HG03108 (cell line): Measurements from ENCODE around the gene TMEM238L.

Experiments
- ATAC-seq: cut with Tn5 transposase; IDR thresholded peaks from one replicate; pipeline ENCODE4 v1.9.1; 2021; ENCODE audit warnings: moderate library complexity; ENCODE audit not compliant: unreplicated experiment

Gene TMEM238L

GRCh38 chr17:10805911-10806310 lies 2.0 kb upstream of the TMEM238L start:
- no peak for ATAC-seq

GRCh38 chr17:10804546-10804945 lies 647 bp upstream of the TMEM238L start:
- ATAC-seq = no peak

GRCh38 chr17:10803350-10803749 lies 549 bp downstream of the TMEM238L start:
- no peak for ATAC-seq

GRCh38 chr17:10802496-10803284 lies 1.2 kb downstream of the TMEM238L start:
- ATAC-seq = no peak

- no peak for ATAC-seq
Measured at GRCh38 chr17:10799407-10799806, 4.5 kb downstream of the TMEM238L start.

GRCh38 chr17:10798910-10799309 lies 5.0 kb downstream of the TMEM238L start:
- no peak for ATAC-seq

- no peak for ATAC-seq
Measured at GRCh38 chr17:10798332-10798749, 5.6 kb downstream of the TMEM238L start.

GRCh38 chr17:10797476-10798328 lies 6.2 kb downstream of the TMEM238L start:
- no peak for ATAC-seq

GRCh38 chr17:10793816-10794215 lies 10.1 kb downstream of the TMEM238L start:
- ATAC-seq = no peak

GRCh38 chr17:10793256-10793655 lies 10.6 kb downstream of the TMEM238L start:
- no peak for ATAC-seq

- no peak for ATAC-seq
Measured at GRCh38 chr17:10792151-10792550, 11.7 kb downstream of the TMEM238L start.

- no peak for ATAC-seq
Measured at GRCh38 chr17:10790491-10791401, 13.2 kb downstream of the TMEM238L start.

- ATAC-seq = no peak
Measured at GRCh38 chr17:10789694-10790271, 14.1 kb downstream of the TMEM238L start.

GRCh38 chr17:10787306-10788045 lies 16.4 kb downstream of the TMEM238L start:
- ATAC-seq = no peak

GRCh38 chr17:10785295-10785694 lies 18.6 kb downstream of the TMEM238L start:
- no peak for ATAC-seq

- no peak for ATAC-seq
Measured at GRCh38 chr17:10779609-10780008, 24.3 kb downstream of the TMEM238L start.

- no peak for ATAC-seq
Measured at GRCh38 chr17:10777890-10778289, 26.0 kb downstream of the TMEM238L start.

- ATAC-seq = no peak
Measured at GRCh38 chr17:10777131-10777807, 26.6 kb downstream of the TMEM238L start.

GRCh38 chr17:10776381-10776780 lies 27.5 kb downstream of the TMEM238L start:
- ATAC-seq = no peak
